Stimulated activated CD8-positive, alpha-beta memory T cell treated with anti-CD3 and anti-CD28 coated beads, Interleukin-4, amount 100 ng/mL, for 4 hours (primary cell): ENCODE data around the gene WIZ.
"Not testable (repeated sequence)": the region's sequence is repeated elsewhere in the genome, so short reads cannot be mapped to it uniquely, and the experiment has no call there.

Source experiments
- DNase-seq, 2 donors: peaks; one replicate each; pipeline ENCODE4 v3.0.0-alpha.2; 2020; ENCODE audit warnings: low read depth in 2 of 2, low spot score in 1 of 2

WIZ gene, protein sequence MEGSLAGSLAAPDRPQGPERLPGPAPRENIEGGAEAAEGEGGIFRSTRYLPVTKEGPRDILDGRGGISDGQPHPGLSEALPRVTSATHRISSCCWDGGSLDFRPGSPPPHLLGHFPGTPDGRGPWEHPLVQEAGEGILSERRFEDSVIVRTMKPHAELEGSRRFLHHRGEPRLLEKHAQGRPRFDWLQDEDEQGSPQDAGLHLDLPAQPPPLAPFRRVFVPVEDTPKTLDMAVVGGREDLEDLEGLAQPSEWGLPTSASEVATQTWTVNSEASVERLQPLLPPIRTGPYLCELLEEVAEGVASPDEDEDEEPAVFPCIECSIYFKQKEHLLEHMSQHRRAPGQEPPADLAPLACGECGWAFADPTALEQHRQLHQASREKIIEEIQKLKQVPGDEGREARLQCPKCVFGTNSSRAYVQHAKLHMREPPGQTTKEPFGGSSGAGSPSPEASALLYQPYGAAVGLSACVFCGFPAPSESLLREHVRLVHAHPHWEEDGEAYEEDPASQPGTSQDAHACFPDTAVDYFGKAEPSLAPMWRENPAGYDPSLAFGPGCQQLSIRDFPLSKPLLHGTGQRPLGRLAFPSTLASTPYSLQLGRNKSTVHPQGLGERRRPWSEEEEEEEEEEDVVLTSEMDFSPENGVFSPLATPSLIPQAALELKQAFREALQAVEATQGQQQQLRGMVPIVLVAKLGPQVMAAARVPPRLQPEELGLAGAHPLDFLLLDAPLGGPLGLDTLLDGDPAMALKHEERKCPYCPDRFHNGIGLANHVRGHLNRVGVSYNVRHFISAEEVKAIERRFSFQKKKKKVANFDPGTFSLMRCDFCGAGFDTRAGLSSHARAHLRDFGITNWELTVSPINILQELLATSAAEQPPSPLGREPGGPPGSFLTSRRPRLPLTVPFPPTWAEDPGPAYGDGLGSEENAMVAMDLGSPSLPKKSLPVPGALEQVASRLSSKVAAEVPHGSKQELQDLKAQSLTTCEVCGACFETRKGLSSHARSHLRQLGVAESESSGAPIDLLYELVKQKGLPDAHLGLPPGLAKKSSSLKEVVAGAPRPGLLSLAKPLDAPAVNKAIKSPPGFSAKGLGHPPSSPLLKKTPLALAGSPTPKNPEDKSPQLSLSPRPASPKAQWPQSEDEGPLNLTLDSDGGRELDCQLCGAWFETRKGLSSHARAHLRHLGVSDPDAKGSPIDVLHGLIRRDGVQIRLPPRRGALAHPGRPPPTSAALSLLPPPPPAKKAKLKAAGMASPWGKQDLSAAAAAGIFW (N-terminal part only)

DNA sequence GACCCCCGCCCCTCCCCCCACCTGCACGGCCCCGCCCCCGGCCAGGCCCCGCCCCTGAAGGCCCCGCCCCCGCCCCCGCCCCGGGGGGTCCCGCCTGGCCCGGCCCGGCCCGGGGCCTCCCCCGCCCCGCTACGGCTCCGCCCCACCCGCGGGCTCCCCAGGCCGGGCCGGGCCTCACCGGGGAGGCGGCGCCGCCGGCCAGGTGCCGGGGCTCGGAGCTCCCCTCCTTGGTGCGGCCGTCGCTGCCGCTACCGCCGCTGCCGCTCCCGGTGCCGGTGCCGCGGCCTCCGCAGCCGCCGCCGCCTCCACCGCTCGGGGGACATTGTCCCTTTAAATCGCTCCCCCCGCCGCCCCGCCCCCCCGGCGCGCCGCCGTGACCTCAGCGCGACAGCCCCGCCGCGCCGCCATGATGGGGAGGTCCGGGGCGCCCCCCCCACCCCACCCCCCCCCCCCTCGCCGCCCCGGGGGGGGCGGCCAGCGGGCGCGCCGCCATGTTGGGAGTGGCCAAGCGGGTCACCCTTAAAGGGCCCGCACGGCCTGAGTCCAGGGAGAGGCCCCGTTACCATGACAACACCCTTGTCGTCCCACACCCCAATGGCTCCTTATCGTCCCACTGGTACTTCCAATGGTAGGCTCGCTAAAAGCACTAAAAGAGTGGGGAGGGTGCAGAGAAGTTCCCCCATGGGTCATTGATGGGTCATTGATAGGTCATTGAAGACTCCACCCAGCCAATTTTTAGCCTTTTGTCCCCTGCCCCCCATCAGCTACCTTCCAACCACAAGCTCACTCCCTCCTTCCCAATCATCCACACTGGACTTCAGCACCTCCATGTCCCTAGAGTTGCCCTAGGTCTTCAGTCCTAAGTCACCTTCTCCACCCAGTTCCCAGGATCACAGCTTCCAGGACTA, at the start of gene WIZ:
TSS of gene WIZ (minus strand) at position 337 of the 908 bp plus-strand sequence. CDS start 1,649 bp downstream, outside the sequence.
- peak; percentile 60 to 68 for DNase-seq

DNA sequence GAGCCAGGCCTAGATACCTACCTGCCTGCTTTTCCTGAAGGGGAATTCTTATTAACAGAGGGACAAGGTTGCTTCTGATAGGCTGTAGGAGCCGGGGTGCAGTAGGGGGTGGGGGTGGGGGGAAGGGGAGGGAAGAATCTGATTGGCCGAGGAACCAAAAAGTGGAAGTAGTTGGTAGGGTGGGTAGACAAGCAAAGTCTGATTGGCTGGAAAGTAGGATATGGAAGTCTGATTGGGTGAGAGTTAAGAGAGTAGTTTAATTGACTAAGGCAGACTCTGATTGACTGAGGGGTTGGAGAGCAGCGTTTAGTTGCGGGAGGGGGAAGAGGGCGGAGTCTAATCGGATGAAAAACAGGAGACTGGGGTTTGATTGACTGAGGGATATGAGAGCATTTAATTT, 49.2 kb upstream of the WIZ start:
- no peak for DNase-seq

DNA sequence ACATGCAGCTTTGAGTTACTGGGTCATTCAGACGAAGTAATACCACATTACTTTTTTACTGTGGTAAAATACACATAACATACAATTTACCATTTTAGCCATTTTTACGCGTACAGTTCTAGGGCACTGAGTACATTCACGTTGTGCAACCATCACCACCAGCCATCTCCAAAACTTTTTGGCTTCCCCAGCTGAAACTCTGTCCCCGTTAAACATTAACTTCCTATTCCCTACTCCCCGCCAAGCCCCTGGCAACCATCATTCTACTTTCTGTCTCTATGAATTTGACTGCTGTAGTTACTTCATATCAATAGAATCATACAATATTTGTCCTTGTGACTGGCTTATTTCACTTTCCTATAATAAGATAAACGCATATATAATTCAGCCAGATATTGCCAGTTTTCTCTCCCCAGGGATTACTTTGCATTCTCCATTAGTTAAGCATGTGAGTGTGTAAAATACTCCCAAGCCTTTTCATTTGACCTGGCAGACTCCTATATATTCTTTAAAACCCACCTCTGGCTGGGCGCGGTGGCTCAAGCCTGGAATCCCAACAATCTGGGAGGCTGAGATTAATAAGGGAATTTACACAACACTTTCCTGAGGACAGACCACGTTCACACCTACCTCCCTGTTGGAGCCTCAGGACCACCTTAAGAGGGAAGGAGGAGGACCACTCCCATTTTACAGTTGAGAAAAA, 48.6 kb upstream of the WIZ start:
- DNase-seq: no peak

DNA sequence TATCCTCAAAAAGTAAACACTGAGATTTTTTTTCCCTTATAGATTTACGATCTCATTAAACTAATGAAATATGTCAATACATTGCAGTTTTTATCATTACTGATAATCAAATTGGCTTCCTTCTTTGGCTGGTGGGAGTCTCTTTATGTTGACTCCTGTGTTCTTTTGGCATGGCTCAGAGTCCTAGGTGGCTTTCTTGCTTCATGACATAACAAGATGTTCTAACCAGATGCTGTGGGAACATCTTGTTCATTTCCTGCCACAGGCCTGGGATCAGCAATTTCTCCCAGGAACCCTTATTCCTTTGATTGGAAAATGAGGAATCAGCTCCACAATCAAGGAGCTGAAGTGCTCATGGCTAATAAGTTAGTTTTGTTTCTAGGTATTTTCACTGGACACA, 45.4 kb upstream of the WIZ start:
- DNase-seq: no peak

DNA sequence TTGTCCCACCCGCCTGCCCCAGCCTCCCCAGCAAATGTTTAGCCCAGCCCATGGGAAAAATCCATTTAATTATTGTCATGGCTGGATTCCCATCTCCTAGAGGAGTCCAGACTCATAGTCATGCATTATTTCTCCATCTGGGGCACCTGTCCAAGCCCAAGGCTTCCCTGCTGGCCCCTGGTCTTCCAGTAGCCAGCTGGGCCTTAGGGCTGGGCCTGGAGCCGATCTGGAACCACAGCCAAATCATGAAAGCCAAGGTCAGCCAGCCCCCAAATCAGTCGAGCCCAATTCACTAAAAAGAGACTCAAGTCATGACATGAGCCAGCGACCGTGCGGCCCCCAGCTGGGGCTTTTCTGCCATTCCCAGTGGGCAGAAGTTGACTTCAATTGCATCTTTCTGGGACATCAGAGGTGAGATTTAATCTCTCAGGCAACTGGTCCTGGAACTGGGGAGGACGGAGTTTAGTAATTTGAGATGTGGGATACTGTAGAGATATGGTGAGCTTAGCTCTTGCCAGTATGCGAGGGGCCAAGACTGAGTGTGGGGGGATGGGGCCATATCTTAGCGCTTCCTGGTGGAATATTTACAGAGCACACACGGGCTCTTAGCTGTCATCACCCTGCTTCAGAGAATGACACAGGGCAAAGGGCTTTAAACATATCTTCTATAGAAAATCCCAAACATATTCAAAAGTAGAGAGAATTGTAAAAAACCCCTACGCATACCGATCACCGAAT, 38.9 kb upstream of the WIZ start:
- no peak for DNase-seq

DNA sequence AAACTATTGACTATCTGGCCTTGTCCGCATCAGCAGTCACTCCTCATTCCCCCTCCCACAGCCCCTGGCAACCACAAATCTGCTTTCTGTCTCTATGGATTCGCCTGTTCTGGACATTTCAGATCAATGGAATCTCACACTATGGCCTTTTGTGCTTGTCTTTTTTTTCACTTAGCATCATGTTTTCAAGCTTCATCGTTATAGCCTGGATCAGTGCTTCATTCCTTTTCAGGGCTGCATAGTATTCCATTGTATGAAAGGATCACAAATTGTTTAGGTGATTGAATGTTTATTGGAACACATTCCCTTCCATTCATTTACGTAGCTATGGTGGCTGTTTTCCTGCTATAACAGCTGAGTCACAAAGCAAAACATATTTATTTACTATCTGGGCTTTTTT, 37.3 kb upstream of the WIZ start:
- DNase-seq: no peak

DNA sequence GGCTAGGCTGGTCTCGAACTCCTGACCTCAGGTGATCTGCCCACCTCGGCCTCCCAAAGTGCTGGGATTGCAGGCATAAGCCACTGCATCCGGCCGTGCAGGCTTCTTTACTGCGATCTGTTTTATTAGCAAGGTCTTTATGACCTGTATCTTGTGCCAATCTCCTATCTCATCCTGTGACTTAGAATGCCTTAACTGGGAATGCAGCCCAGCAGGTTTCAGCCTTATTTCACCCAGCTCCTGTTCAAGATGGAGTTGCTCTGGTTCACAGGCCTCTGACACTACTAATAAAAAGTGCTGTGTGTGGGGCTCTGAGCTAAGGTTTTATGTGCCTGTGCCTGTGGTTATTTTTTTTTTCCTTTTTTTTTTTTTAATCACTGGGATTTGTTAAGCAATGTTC, 36.0 kb upstream of the WIZ start:
- DNase-seq: not testable (repeated sequence)

DNA sequence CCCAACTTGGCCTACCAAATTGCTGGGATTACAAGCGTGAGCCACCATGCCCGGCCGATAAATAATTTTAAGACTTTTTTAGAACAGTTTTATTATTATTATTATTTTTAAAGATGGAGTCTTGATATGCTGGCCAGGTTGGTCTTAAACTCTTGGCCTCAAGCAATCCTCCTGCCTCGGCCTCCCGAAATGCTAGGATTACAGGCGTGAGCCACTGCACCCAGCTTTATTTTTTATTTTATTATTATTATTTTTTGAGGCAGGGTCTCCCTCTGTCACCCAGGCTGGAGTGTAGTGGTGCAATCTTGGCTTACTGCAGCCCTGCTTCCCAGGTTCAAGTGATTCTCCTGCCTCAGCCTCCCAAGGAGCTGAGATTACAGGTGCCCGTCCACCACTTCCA, 31.2 kb upstream of the WIZ start:
- not testable (repeated sequence) for DNase-seq

DNA sequence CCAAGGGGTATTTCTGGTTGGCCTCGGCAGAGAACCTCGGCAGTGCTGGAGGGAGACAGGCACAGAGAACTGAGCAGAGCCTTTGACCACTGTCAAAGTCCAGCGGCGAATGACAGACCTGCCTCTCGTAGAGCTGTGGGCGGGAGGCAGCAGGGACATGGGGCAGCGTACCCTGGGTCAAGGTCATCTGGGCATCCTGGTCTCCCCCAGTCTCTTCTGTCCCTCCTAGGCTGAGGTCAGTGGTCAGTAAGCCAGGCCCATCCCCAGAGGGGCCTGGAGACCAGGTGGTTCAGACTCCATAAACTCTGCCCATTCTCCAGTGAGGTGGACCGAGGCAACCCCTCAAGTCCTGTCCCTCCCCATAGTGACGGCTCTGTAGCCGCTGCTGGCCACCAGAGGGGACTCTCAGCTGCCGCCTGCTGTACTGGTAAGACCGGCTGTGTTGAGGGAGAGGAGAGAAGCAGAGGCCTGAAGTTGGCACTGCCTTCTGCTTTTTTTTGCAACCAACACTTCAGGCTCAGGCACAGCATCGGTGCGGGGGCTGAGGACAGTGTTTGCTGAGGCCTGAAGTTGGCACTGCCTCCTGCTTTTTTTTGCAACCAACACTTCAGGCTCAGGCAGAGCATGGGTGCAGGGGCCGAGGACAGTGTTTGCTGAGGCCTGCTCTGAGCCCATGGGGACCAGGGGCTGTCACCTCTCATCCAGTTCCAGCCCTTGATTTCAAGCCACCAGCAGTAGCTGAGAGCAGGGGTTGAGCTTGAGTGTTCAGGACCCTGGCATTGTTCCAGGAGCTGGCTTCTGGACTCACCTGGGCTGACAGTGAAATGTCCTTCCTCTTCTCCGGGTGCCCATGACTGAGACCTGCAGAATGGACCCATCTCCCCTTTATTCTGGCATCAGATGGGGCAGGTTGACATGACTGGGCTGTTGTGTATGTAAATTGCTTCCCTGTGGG, 29.9 kb upstream of the WIZ start, which contains the start of gene PGLYRP2:
TSS of gene PGLYRP2 (minus strand) at position 111 of the 955 bp plus-strand sequence. CDS start 130 bp downstream, outside the sequence.
- DNase-seq: no peak

DNA sequence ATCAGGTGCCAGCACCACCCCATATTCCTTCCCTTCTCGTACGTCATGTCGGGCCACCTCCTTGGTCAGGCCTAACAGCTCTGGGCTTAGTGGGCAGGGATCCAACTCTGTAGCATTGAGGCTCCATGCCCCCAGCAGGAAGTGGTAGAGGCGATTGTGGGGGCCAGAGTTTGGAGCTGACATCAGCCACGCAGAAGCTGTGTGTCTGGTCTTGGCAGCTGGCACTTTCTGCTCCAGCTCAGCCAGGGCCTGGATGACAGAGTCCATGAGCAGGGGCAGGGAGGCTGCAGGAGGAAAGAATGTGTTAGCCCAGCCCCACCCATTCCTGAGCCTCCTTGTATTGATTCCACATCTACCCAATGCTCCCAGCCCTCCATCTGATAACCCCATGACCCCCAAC, 26.6 kb upstream of the WIZ start:
- DNase-seq: no peak

DNA sequence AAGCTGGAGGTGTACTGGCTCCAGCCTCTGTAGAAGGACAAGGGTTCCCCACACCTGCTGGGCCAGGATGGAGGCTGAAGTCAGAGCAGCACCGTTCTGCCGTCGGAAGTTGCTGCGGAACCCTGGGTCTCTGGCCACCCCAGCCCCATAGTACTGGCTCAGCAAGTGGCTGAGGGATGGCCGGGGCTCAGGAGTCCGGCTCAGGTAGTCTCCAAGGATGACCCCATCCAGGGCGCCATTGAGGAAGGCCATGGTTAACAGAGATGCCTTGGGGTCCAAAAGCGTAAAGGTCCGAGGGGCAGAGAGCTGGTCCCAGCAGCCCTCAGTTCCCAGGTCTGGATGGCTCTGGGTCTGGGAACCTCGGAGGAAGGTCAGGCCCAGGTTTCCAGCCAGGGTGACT, 25.9 kb upstream of the WIZ start:
- DNase-seq: no peak

DNA sequence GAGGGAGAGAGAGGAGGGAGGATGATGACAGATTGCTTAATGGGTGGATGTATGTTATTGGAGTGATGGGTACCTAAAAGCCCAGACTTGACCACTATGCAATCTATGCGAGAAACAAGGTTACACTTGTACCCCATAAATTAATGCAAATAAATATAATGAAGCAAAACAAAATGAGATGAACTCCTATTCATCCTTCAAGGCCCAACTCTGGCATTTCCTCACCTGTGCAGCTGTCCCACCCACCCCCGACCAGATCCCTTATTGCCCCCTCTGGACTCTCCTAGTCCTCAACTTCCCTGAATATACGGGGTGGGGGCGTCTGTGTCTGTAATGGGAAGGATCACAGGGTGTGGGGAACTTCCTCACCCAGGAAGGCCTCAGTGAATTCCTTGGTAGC, 25.4 kb upstream of the WIZ start:
- DNase-seq: no peak

DNA sequence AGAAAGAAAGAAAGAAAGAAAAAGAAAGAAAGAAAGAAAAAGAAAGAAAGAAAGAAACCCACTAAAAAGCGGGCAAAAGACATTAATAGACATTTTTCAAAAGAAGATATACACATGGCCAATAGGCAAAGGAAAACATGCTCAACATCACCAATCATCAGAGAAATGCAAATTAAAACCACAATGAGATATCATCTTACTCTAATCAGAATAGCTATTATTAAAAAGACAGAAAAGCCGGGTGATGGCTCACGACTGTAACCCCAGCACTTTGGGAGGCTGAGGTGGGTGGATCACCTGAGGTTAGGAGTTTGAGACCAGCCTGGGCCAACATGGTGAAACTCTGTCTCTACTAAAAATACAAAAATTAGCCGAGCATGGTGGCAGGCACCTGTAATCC, 24.1 kb upstream of the WIZ start:
- DNase-seq: not testable (repeated sequence)

DNA sequence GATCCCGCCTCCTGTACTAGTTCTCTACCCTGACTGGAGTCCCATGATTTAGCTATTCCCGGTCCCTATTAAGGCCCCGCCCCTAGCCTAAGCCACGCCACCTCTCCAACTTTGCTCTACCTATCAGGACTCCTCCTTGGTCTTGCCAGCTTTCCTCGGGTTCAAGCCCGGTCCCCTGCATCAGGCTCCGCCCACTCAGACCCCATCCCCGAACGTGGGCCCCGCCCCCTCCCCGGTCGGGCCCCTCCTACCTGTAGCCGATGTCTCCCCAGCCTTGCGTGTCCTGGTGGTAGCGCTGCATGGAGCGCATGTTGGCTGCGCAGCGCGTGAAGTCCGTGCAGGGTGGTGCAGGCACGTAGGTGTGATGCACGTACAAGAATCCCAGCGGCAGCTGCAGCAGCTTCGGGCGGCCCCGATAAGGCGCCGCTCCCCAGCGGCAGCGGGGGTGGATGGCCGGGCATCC, 21.9 kb upstream of the WIZ start:
- DNase-seq: no peak

DNA sequence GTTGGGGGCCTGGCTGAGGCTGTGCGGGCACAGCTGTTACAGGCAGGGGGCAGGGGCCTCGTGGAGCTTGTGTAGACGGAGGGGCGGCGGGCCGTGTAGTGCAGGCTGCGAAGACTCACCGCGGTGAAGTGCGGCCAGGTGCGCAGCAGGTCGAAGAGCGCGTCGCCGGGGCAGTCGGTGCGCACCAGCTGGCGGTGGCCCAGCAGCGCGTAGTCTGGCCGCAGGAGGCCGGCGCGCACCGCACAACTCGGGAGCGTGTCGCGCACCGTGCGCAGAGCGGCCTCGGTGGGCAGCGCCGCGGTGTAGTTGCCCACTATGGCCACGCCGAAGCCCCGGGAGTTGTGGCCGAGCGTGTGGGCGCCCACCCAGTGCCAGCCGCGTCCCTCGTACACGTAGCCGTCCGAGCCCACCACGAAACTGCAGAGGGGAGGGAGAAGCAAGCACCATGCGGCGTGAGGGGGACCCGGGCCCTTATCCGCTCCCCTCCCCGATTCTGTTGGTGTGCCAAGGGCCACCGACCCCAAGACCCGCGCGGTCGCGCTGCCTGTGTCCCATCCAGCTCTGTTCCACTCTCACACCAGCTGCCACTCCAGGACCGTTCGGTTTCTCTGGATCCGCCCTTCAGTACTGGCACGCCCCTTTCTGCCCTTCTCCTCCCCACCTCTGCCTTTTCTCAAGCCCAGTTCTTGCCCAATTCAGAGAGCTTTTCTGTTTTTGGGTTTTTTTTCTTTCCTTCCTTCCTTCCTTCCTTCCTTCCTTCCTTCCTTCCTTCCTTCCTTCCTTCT, 19.9 kb upstream of the WIZ start:
- no peak for DNase-seq

DNA sequence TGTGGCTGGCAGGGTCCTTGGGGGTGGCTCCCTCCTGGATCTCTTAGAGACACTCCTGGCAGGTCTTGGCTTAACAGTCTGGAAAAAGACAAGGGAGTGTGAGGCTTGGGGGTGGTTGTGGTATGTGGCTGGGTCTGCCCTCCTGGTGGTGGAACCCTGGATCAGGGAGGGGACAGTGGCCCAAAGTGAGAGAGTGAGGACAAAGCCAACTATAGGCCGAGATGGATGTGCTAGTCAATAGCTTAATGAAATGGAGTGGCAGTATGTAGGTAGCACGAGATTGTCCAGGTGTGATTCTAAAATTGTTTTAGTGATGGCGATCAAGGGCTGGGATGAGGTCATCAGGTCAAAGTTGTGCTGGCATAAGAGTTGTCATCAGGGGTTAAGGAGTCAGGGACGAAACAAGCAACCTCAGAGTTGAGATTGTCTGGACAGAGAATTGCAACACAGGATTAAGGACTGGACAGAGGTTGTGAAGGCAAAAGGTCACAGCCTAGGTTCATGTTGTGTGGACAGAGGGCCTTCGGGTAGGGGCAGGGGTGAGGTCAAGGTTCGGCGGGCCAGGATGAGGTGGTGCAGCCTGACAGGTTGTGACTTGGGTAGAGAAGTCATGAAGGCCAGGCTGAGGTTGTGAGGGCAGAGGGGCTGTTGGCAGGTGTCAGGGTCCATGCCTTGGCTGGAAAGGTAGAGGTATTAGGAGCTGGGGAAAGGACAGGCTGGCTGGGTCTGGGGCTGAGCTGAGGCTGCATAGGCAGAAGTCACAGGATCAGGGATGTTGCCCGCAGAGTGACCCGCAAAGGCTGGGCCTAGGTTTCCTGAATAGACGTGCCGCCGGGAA, 19.1 kb upstream of the WIZ start:
- no peak for DNase-seq
